ENCODE results near the gene CRYBG2. TPM values are rescaled to one million over a fixed set of nuclear protein-coding genes. Genes with fewer than 3 reads are reported as not detected.

Gene CRYBG2
- total and polyA plus RNA-seq, 7 donors: 0.55 to 21.0 (median 13.8) TPM; not detected in 2

- H3K27me3 ChIP-seq: no peaks in the 10 kb centered on the region
- H3K4me1 ChIP-seq: peaks cover 0 to 64% (median 51%) of the 10 kb centered on the region in 4 donors
- no peaks in the 10 kb centered on the region for H3K9me3 ChIP-seq
- peak overlapping the region; percentile 88 to 98 (median 91) for H3K27ac ChIP-seq
- 91 to 95% methylated on average over 5 of the region's 5 CpGs for WGBS, 2 donors
- intact Hi-C loops (cut with DNase I): loop anchor here (5.0 kb wide), 1 partner anchor 49 kb away; the partner anchor contains the start of gene CEP85
- peak overlapping the region in 1 of 4 donors; percentile 73 for H3K4me3 ChIP-seq
- no peak for DNase-seq
- peaks cover 0 to 5% (median 2%) of the 10 kb centered on the region in 4 donors for H3K36me3 ChIP-seq
- TF ChIP-seq CTCF (IDR thresholded peaks at IDR 0.05): no peak
- no peak for TF ChIP-seq POLR2A (IDR thresholded peaks at IDR 0.05)
- TF ChIP-seq POLR2AphosphoS5 (IDR thresholded peaks at IDR 0.05): no peak
- no peak for TF ChIP-seq EP300 (IDR thresholded peaks at IDR 0.05)
Measured at GRCh38 chr1:26281091-26281958, 72.6 kb downstream of the CRYBG2 start.

DNA sequence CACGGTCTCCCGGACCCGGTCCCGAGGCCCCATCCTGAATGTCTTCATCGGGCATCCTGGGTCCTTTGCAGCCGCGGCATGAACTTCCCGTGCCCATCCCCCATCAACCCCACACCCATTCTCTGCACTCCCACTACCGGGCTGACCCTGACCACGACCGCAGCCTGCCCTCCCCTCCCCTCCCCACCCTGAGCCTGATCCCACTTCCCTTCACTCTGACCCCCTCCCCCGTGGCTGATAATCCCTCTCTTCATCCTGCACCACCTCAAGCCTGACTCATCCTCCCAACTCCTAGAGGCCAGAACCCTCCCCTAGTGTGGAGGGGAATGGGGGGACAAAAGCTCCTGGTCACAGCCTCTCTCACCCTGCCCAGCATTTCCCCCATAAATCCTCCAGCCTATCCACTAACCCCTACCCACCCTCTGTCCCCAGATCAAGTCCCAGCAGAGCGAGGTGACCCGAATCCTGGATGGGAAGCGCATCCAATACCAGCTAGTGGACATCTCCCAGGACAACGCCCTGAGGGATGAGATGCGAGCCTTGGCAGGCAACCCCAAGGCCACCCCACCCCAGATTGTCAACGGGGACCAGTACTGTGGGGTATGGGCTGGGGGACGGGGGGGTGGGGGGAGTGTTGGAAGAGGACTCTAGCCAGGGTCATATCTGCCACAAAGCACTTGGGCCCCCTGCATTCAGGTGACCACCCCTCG lies 73.4 kb downstream of the CRYBG2 start:
- Histone ChIP-seq H3K4me3 (peak overlapping the region; percentile 72 to 84 (median 77)), H3K9me3 (no peaks in the 10 kb centered on the region), H3K4me1 (peaks cover 0 to 69% (median 57%) of the 10 kb centered on the region in 4 donors), H3K27ac (peak overlapping the region; percentile 88 to 98 (median 91)), H3K27me3 (no peaks in the 10 kb centered on the region), H3K36me3 (peaks cover 0 to 5% (median 2%) of the 10 kb centered on the region in 4 donors)
- no peak for TF ChIP-seq CTCF (IDR thresholded peaks at IDR 0.05)
- no peak for TF ChIP-seq POLR2AphosphoS5 (IDR thresholded peaks at IDR 0.05)
- DNase-seq: no peak
- WGBS, 2 donors: 24 to 32% methylated on average over 20 of the region's 20 CpGs
- intact Hi-C loops (cut with DNase I): loop anchor here (5.0 kb wide), 1 partner anchor 48 kb away; the partner anchor contains the start of gene CEP85

DNA sequence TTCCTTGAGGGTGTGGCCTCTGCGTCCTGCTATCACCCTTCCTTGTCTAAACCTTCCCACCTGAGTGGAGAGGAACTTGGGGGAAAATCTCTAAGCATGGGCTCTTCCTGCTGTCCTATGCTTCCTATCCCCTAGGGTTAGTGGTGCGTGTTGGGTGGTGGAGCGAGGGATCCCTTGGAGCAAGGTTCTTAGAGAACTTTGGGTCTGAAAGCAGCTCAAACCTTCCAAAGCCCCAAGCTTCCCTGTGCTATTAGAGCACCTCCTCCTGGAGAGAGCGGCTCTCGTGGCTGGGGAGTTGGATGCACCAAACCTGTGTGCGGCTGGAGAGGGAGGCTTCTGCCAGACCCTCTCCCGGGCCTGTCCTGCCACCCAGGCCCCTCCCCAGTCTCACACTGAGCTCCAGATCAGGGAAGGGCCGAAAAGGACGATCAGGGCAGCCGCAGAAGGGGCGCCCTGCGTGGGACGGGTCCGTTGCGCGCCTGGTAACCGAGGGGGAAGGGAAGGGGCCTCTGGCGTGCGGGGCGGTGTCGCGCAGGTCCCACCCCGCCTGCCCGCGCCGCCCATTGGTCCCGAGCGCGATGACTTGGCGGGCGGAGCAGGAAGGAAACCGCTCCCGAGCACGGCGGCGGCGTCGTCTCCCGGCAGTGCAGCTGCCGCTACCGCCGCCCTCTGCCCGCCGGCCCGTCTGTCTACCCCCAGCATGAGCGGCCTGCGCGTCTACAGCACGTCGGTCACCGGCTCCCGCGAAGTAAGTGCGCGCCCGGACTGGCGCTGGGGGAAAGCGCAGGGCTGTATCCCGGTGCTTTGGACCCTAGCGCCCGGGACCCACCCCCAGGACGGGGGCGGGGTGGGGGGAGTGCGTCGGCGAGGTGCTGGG lies 74.2 kb downstream of the CRYBG2 start, which contains the start of gene SH3BGRL3:
Gene SH3BGRL3, plus strand, starts transcription at position 631 of the 877 bp plus-strand sequence. Its CDS starts 70 bp downstream, at position 701.
- Histone ChIP-seq H3K4me1 (peaks cover 0 to 65% (median 54%) of the 10 kb centered on the region in 4 donors), H3K9me3 (no peaks in the 10 kb centered on the region), H3K27me3 (no peaks in the 10 kb centered on the region), H3K27ac (peak within 1 kb of the TSS; percentile 88 to 98 (median 91)), H3K4me3 (peak within 1 kb of the TSS; percentile 72 to 84 (median 77)), H3K36me3 (peaks cover 0 to 5% (median 2%) of the 10 kb centered on the region in 4 donors)
- WGBS, 2 donors: 1% methylated on average over 66 of the region's 66 CpGs
- DNase-seq: peak; percentile 94
- intact Hi-C loops (cut with DNase I): loop anchor here (5.0 kb wide), 4 partner anchors 47 to 193 kb away; partner anchors contain the start of genes C1orf232, CEP85, DHDDS and HMGN2
- TF ChIP-seq EP300 (IDR thresholded peaks at IDR 0.05) (peak in 1 of 4 donors; percentile 37), CTCF (IDR thresholded peaks at IDR 0.05) (peak in 3 of 4 experiments; percentile 8 to 24 (median 17)), POLR2AphosphoS5 (IDR thresholded peaks at IDR 0.05) (peak; percentile 79 to 94 (median 90)), POLR2A (IDR thresholded peaks at IDR 0.05) (peak; percentile 70 to 91)
